ENCODE results near the gene LRRC46.
A peak's percentile ranks its signal among the peaks of the same experiment; 100 is the strongest.

Gene LRRC46

GRCh38 chr17:47850692-47851573, 19.5 kb downstream of the LRRC46 start, which contains the start of gene SP6:
SP6 (minus strand) TSS chr17:47851163; CDS start chr17:47848429, 2,734 bp downstream.
- DNase-seq (ENCODE audit: low read depth in 3 of 3, low spot score in 1 of 3) = peak; percentile 20 to 52 (median 38)

GRCh38 chr17:47851764-47852112, 20.3 kb downstream of the LRRC46 start:
- no peak for DNase-seq (ENCODE audit: low read depth in 3 of 3, low spot score in 1 of 3)

GRCh38 chr17:47852113-47852949, 20.9 kb downstream of the LRRC46 start:
- DNase-seq (ENCODE audit: low read depth in 3 of 3, low spot score in 1 of 3) = no peak

- no peak for DNase-seq (ENCODE audit: low read depth in 3 of 3, low spot score in 1 of 3)
Observed at GRCh38 chr17:47853616-47854015, 22.1 kb downstream of the LRRC46 start.

- DNase-seq (ENCODE audit: low read depth in 3 of 3, low spot score in 1 of 3) = no peak
Observed at GRCh38 chr17:47855737-47856136, 24.3 kb downstream of the LRRC46 start.

- DNase-seq (ENCODE audit: low read depth in 3 of 3, low spot score in 1 of 3) = no peak
Observed at GRCh38 chr17:47856830-47857229, 25.4 kb downstream of the LRRC46 start.

- DNase-seq (ENCODE audit: low read depth in 3 of 3, low spot score in 1 of 3) = no peak
Observed at GRCh38 chr17:47857551-47858455, 26.3 kb downstream of the LRRC46 start.

- DNase-seq (ENCODE audit: low read depth in 3 of 3, low spot score in 1 of 3) = no peak
Observed at GRCh38 chr17:47860386-47860785, 28.9 kb downstream of the LRRC46 start.

GRCh38 chr17:47862621-47863440, 31.4 kb downstream of the LRRC46 start:
- no peak for DNase-seq (ENCODE audit: low read depth in 3 of 3, low spot score in 1 of 3)

- DNase-seq (ENCODE audit: low read depth in 3 of 3, low spot score in 1 of 3) = no peak
Observed at GRCh38 chr17:47864791-47865216, 33.3 kb downstream of the LRRC46 start.

- no peak for DNase-seq (ENCODE audit: low read depth in 3 of 3, low spot score in 1 of 3)
Observed at GRCh38 chr17:47866941-47867340, 35.5 kb downstream of the LRRC46 start.

GRCh38 chr17:47867813-47868533, 36.5 kb downstream of the LRRC46 start:
- DNase-seq (ENCODE audit: low read depth in 3 of 3, low spot score in 1 of 3) = no peak

- no peak for DNase-seq (ENCODE audit: low read depth in 3 of 3, low spot score in 1 of 3)
Observed at GRCh38 chr17:47869114-47869513, 37.6 kb downstream of the LRRC46 start.

GRCh38 chr17:47870056-47870455, 38.6 kb downstream of the LRRC46 start:
- DNase-seq (ENCODE audit: low read depth in 3 of 3, low spot score in 1 of 3) = no peak

GRCh38 chr17:47871048-47871447, 39.6 kb downstream of the LRRC46 start:
- no peak for DNase-seq (ENCODE audit: low read depth in 3 of 3, low spot score in 1 of 3)

GRCh38 chr17:47872019-47872650, 40.7 kb downstream of the LRRC46 start:
- DNase-seq (ENCODE audit: low read depth in 3 of 3, low spot score in 1 of 3) = no peak

GRCh38 chr17:47872651-47873161, 41.2 kb downstream of the LRRC46 start:
- no peak for DNase-seq (ENCODE audit: low read depth in 3 of 3, low spot score in 1 of 3)

- no peak for DNase-seq (ENCODE audit: low read depth in 3 of 3, low spot score in 1 of 3)
Observed at GRCh38 chr17:47873200-47874090, 42.0 kb downstream of the LRRC46 start.
